Measurements from ENCODE around the gene SCN2A. TPM values are rescaled to one million over a fixed set of nuclear protein-coding genes. Genes with fewer than 3 reads are reported as not detected.
"Not testable (repeated sequence)": the region's sequence is repeated elsewhere in the genome, so short reads cannot be mapped to it uniquely, and the experiment has no call there.

The SCN2A gene
- total RNA-seq, 2 experiments from 2014 or later, result not detected

DNA sequence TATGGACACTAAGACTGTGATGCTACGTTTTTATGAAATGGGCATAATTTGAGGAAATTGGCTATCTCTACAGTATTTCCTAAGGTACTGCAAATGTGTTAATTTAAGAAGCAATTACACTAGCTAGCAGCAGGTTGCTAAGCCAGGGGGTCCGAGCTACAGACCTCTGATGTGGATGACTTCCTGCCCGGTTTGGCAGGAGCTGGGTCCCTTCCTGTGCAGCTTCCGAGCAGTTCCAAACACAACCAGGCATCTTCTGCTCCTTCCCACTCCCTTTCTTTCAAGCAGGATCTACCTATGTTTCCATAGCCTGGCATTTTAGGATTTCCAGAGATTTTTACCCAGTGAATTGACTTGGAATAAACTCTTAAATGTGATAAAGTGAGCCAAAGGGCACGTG, 55.7 kb downstream of the SCN2A start:
- CTCF ChIA-PET, result no interaction called here
- intact Hi-C loops (cut with micrococcal nuclease), result loop anchor here (5.0 to 10.0 kb wide), 3 partner anchors 58 to 580 kb away; partner anchors contain the start of gene SCN2A
- POLR2A ChIA-PET, result no interaction called here
- Mint-ChIP-seq H3K4me1 (ENCODE audit: low read depth) (peaks cover 2% of the 10 kb centered on the region), H3K4me3 (no peak overlapping the region), H3K27ac (no peak overlapping the region), H3K27me3 (peaks cover 4% of the 10 kb centered on the region), H3K36me3 (no peaks in the 10 kb centered on the region), H3K9me3 (no peaks in the 10 kb centered on the region)
- DNase-seq, result no peak

DNA sequence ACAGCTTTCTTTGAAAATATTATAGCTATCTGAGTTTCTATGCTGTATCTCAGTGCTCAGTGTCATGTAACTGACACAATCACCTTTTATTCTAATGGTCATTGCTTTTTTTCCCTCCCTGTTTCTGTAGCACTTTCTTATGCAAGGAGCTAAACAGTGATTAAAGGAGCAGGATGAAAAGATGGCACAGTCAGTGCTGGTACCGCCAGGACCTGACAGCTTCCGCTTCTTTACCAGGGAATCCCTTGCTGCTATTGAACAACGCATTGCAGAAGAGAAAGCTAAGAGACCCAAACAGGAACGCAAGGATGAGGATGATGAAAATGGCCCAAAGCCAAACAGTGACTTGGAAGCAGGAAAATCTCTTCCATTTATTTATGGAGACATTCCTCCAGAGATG, 56.4 kb downstream of the SCN2A start:
- intact Hi-C loops (cut with micrococcal nuclease), result loop anchor here (10.0 kb wide), 1 partner anchor 579 kb away; no protein-coding TSS in a partner anchor
- ChIA-PET POLR2A (no interaction called here), CTCF (interaction anchor here (1.1 kb wide), 1 partner anchor 303 kb away, joined by 3 read pairs; no protein-coding TSS in a partner anchor)
- H3K4me3 Mint-ChIP-seq, result no peak overlapping the region
- no peak for DNase-seq
- H3K27ac Mint-ChIP-seq, result no peak overlapping the region
- H3K4me1 Mint-ChIP-seq (ENCODE audit: low read depth), result peaks cover 2% of the 10 kb centered on the region
- H3K27me3 Mint-ChIP-seq, result peaks cover 4% of the 10 kb centered on the region
- no peaks in the 10 kb centered on the region for H3K9me3 Mint-ChIP-seq
- no peaks in the 10 kb centered on the region for H3K36me3 Mint-ChIP-seq

DNA sequence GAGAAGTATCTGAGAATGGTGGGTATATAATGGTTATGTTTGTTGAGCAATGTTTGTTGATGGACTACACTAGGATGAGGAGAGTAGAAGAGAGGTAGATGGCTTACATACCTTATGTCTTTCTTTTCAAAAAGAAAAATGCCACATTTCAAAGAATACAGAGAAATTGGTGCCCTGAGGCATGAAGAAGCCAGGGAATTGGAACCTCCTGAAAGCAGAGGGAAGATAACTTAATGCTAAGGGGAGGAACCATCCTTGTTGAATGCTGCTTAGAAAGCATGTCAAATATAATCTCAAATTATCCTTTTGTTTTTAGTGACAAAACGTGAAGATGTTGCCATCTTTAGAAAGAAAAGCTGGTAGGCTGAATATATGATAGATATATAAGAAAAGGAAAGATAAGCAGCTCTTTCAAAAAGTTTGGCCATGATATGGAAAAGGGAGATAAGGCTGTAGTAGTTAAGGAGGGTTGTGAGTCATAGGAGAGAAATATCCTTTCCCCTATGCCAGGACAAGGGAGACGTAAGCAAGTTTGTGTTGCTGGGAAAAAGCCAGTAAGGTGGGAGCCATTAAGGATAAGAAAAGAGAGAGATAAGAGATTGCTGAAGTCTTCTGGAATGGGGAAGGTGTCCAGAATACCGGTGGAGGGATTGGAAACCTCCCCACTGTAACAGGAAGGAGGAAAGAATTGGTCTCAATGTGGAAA, 66.3 kb downstream of the SCN2A start:
- ChIA-PET CTCF (no interaction called here), POLR2A (no interaction called here)
- peaks cover 2% of the 10 kb centered on the region for H3K27me3 Mint-ChIP-seq
- H3K4me3 Mint-ChIP-seq, result no peak overlapping the region
- H3K9me3 Mint-ChIP-seq, result no peaks in the 10 kb centered on the region
- H3K27ac Mint-ChIP-seq, result no peak overlapping the region
- DNase-seq, result no peak
- H3K36me3 Mint-ChIP-seq, result no peaks in the 10 kb centered on the region
- intact Hi-C loops (cut with micrococcal nuclease), result loop anchor here (5.0 kb wide), 1 partner anchor 288 kb away; no protein-coding TSS in a partner anchor
- H3K4me1 Mint-ChIP-seq (ENCODE audit: low read depth), result no peaks in the 10 kb centered on the region

DNA sequence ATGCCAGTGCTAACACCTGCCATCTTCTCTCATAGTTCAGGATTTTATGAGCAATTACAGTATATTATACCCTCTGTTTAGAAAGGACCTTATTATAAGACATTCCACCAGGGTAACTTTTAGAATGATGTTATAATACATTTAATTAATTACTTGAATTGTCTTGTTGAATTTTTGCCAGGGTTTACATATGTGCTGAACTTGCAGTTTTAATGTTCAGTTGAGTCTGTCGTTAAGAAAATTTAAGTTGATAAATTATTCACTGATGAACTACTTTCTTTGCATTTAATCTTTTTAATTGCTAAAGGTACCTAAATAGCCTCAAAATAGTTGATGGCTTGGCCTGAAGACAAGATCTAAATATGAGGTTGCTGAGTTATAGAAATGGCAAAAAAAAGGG, 68.1 kb downstream of the SCN2A start:
- H3K4me1 Mint-ChIP-seq (ENCODE audit: low read depth), result no peaks in the 10 kb centered on the region
- POLR2A ChIA-PET, result no interaction called here
- H3K27me3 Mint-ChIP-seq, result peaks cover 2% of the 10 kb centered on the region
- no peak overlapping the region for H3K27ac Mint-ChIP-seq
- intact Hi-C loops (cut with micrococcal nuclease), result loop anchor here (5.0 kb wide), 1 partner anchor 290 kb away; no protein-coding TSS in a partner anchor
- H3K36me3 Mint-ChIP-seq, result no peaks in the 10 kb centered on the region
- no peak overlapping the region for H3K4me3 Mint-ChIP-seq
- no peaks in the 10 kb centered on the region for H3K9me3 Mint-ChIP-seq
- CTCF ChIA-PET, result no interaction called here
- DNase-seq, result no peak

DNA sequence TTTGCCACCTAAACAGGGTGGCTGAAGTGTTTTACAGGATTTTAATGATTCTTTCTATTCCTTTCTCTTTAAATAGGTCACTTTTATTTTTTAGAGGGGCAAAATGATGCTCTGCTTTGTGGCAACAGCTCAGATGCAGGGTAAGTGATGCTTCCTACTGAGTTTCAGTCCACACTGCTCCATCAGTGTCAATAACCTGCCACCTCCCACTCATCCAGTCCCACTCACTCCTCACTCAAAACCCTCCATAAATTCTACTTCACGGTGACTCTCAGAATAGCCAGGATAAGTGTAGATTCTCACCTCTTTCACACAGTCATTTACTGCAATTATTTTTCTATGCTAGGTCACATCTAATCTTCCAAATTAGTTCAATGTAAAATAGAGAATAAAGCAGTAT, 72.7 kb downstream of the SCN2A start:
- no peak for DNase-seq
- Mint-ChIP-seq H3K27ac (no peak overlapping the region), H3K27me3 (no peaks in the 10 kb centered on the region), H3K4me3 (no peak overlapping the region), H3K9me3 (no peaks in the 10 kb centered on the region), H3K36me3 (no peaks in the 10 kb centered on the region), H3K4me1 (ENCODE audit: low read depth) (no peaks in the 10 kb centered on the region)
- ChIA-PET POLR2A (no interaction called here), CTCF (no interaction called here)
- intact Hi-C loops (cut with micrococcal nuclease), result no loop called here

DNA sequence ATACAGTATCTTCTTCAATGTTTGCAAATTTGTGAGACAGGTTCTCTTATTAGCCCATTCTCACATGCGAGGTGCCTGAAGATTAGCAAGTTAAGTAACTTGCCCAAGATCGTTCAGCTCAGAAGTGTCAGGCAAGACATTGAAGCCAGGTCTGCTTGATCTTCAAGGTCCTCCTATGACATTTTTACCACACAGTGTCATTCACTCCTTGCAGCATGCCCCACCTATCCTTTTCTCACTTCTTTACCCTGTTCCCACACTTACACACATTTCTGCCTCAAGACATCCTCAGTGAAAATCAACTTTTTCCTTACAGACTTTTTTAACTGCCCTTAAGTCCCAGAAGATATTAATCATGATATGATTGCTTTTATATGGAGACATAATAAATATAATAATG, 73.8 kb downstream of the SCN2A start:
- intact Hi-C loops (cut with micrococcal nuclease), result no loop called here
- H3K9me3 Mint-ChIP-seq, result no peaks in the 10 kb centered on the region
- no peaks in the 10 kb centered on the region for H3K36me3 Mint-ChIP-seq
- no peaks in the 10 kb centered on the region for H3K27me3 Mint-ChIP-seq
- H3K4me1 Mint-ChIP-seq (ENCODE audit: low read depth), result no peaks in the 10 kb centered on the region
- CTCF ChIA-PET, result no interaction called here
- no peak overlapping the region for H3K27ac Mint-ChIP-seq
- no peak overlapping the region for H3K4me3 Mint-ChIP-seq
- DNase-seq, result no peak
- POLR2A ChIA-PET, result no interaction called here

DNA sequence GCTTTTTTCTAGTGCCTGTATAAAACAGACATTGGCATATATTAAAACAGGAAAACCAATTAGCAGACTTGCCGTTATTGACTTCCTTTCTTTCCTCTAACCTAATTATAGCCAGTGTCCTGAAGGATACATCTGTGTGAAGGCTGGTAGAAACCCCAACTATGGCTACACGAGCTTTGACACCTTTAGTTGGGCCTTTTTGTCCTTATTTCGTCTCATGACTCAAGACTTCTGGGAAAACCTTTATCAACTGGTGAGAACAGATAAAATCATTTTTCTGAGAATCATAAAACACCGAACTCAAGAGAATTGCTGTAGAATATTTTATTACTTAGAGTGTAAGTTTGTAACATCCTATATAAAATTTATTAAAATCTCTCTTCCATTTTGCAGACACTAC, 74.3 kb downstream of the SCN2A start:
- Mint-ChIP-seq H3K27ac (no peak overlapping the region), H3K9me3 (no peaks in the 10 kb centered on the region), H3K4me3 (no peak overlapping the region), H3K36me3 (no peaks in the 10 kb centered on the region), H3K4me1 (ENCODE audit: low read depth) (no peaks in the 10 kb centered on the region), H3K27me3 (no peaks in the 10 kb centered on the region)
- CTCF ChIA-PET, result no interaction called here
- intact Hi-C loops (cut with micrococcal nuclease), result no loop called here
- POLR2A ChIA-PET, result no interaction called here
- no peak for DNase-seq

DNA sequence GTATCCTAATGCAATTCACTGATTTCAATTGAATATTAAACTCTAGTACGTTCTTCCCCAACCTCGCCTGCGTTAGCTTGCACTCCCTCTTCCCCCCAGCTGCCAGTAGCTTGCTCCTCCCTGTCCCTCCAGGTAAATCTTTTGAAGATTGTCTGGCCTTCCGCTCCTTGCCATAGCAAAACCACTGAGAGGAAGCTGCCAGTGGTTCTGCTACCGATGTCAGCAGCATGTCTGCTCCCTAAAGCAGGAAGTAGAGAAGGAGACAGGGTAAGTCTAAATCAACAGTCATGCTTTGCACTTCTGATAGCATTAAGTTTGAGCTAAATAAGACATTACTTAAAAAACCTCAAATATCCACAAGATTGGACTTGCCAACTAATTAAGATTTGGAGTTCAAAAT, 89.1 kb downstream of the SCN2A start:
- Mint-ChIP-seq H3K36me3 (no peaks in the 10 kb centered on the region), H3K27me3 (no peaks in the 10 kb centered on the region), H3K9me3 (no peaks in the 10 kb centered on the region), H3K4me3 (no peak overlapping the region), H3K27ac (no peak overlapping the region), H3K4me1 (ENCODE audit: low read depth) (peaks cover 5% of the 10 kb centered on the region)
- CTCF ChIA-PET, result no interaction called here
- DNase-seq, result peak; percentile 10
- intact Hi-C loops (cut with micrococcal nuclease), result no loop called here
- POLR2A ChIA-PET, result no interaction called here

DNA sequence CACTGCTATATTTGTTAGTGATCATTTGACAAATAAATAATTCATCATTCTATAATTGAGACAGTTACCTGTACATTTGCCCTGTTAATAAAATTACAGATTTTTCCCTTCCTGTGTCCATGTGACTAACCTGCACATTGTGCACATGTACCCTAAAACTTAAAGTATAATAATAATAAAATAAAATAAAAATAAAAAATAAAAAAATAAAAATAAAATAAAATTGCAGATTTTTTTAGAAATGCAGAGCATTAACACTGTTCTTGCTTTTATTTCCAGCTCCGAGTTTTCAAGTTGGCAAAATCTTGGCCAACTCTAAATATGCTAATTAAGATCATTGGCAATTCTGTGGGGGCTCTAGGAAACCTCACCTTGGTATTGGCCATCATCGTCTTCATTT, 105.1 kb downstream of the SCN2A start:
- POLR2A ChIA-PET; H3K4me1 Mint-ChIP-seq (ENCODE audit: low read depth); H3K4me3 Mint-ChIP-seq; H3K27me3 Mint-ChIP-seq; CTCF ChIA-PET; intact Hi-C loops (cut with micrococcal nuclease); H3K9me3 Mint-ChIP-seq; DNase-seq; H3K36me3 Mint-ChIP-seq; H3K27ac Mint-ChIP-seq: not testable (repeated sequence)

DNA sequence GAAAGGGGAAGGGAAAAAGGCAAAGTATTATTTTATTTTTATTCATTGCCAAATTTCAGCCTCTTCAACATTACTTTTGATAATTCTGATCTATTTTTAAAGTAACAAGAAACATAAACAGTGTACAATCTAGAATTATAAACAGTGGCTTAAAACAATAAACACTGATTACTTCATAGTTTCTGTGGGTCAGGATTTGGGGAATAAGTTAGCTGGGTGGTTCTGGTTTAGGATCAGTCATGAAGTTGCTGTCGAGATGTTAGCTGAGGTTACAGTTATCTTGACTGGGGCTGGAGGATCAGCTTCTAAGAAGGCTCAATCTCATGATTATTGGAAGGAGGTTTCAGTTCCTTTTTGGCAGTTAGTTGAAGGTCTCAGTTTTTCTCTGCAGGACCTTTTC, 109.2 kb downstream of the SCN2A start:
- ChIA-PET CTCF (no interaction called here), POLR2A (no interaction called here)
- Mint-ChIP-seq H3K4me3 (no peak overlapping the region), H3K4me1 (ENCODE audit: low read depth) (no peaks in the 10 kb centered on the region), H3K9me3 (no peaks in the 10 kb centered on the region), H3K27me3 (no peaks in the 10 kb centered on the region), H3K27ac (no peak overlapping the region), H3K36me3 (no peaks in the 10 kb centered on the region)
- no peak for DNase-seq
- intact Hi-C loops (cut with micrococcal nuclease), result no loop called here

DNA sequence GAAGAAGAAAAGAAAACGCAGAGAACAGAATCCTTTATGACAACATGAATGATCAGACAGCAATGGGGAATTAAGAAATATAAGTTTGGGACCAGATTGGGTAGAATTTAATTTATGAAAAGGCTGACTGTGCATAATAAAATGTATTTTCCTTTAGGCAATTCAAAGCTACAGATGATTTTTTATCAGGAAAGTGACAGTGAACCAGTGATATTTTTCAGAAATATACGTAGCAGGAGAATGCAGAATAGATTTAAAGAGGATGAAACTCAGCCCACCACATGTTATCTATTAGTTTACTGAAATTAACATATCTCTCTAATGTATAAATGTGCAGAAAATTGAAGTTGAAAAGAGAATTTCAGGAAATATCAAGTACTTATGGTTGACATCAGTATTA, 110.0 kb downstream of the SCN2A start:
- Mint-ChIP-seq H3K27ac (no peak overlapping the region), H3K36me3 (no peaks in the 10 kb centered on the region), H3K9me3 (no peaks in the 10 kb centered on the region), H3K4me3 (no peak overlapping the region), H3K27me3 (no peaks in the 10 kb centered on the region), H3K4me1 (ENCODE audit: low read depth) (no peaks in the 10 kb centered on the region)
- CTCF ChIA-PET, result no interaction called here
- no peak for DNase-seq
- intact Hi-C loops (cut with micrococcal nuclease), result no loop called here
- POLR2A ChIA-PET, result no interaction called here

DNA sequence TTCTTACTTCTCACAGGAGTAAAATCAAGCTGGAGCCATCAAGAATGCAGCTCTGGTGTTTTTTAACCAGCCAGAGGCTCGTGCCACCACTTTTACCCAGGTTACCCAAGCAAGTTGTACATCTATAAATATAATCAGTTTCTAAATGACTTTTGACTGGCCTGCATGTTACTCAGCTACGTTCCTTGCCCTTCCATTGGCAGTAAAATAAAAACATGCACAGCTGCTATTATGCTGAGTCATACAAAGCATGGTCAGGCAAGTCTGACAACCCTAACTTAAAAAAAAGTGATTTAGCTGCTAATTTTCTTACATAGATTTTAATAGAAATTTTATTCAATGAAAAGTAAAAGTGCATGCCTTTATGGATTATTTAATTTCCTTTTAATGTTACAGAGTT, 118.5 kb downstream of the SCN2A start:
- H3K9me3 Mint-ChIP-seq, result no peaks in the 10 kb centered on the region
- DNase-seq, result no peak
- ChIA-PET CTCF (interaction anchor here (0.9 kb wide), 1 partner anchor 517 kb away, joined by 3 read pairs; no protein-coding TSS in a partner anchor), POLR2A (no interaction called here)
- no peak overlapping the region for H3K4me3 Mint-ChIP-seq
- H3K27ac Mint-ChIP-seq, result no peak overlapping the region
- intact Hi-C loops (cut with micrococcal nuclease), result no loop called here
- no peaks in the 10 kb centered on the region for H3K27me3 Mint-ChIP-seq
- no peaks in the 10 kb centered on the region for H3K4me1 Mint-ChIP-seq (ENCODE audit: low read depth)
- no peaks in the 10 kb centered on the region for H3K36me3 Mint-ChIP-seq

DNA sequence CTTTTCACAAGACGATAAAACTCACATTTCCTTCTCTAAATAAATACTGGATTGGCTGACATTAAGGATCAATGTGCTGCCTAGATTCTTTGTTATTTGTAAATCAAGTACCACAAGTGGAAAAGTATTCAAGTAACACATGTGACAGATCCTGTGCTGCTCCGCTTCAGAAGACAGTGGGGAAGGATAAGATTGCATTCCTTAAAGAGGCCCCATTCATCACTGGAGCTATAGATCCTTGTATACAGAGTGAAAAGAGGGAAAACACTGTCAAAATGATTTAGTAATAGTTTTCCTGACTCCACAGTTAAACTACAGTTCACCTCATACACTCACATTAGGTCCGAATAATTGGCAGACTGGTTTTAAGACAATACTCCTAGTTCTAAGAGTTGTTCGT, 122.3 kb downstream of the SCN2A start:
- H3K4me3 Mint-ChIP-seq, result no peak overlapping the region
- H3K9me3 Mint-ChIP-seq, result no peaks in the 10 kb centered on the region
- H3K27ac Mint-ChIP-seq, result no peak overlapping the region
- CTCF ChIA-PET, result no interaction called here
- intact Hi-C loops (cut with micrococcal nuclease), result no loop called here
- H3K27me3 Mint-ChIP-seq, result no peaks in the 10 kb centered on the region
- no peaks in the 10 kb centered on the region for H3K36me3 Mint-ChIP-seq
- POLR2A ChIA-PET, result no interaction called here
- DNase-seq, result no peak
- no peaks in the 10 kb centered on the region for H3K4me1 Mint-ChIP-seq (ENCODE audit: low read depth)
